Stimulated activated CD4-positive, alpha-beta T cell treated with anti-CD3 and anti-CD28 coated beads, Interleukin-1b, Interleukin-23, amount 100 ng/mL, for 4 hours (primary cell): ENCODE data around the gene PIP4K2A.

Experiments used
- DNase-seq, 2 donors: peaks; one replicate each; pipeline ENCODE4 v3.0.0-alpha.2; 2020; ENCODE audit warnings: low read depth in 2 of 2

PIP4K2A gene

DNA sequence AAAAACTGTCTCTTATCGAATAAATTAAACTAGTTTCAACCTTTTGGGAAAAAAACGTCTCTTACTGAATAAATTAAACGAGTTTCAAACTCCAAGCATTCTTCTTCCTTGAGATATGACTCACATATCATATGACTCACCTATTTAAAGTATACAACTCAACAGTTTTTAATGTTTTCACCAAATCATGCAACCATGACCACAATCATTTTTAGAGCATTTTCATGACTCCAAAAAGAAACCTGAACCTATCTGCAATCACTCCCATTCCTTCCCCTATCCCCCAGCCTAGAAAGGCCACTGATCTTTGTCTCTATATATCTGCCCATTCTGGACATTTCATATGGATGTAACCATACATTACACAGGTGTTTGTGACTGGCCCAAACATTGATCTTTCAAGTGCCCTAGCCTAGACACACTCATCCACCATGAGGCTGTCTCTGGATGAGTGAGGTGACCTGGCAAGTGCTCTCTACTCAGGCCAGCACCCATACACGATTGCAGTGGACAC is 115.3 kb downstream of the PIP4K2A start:
- DNase-seq = no peak

DNA sequence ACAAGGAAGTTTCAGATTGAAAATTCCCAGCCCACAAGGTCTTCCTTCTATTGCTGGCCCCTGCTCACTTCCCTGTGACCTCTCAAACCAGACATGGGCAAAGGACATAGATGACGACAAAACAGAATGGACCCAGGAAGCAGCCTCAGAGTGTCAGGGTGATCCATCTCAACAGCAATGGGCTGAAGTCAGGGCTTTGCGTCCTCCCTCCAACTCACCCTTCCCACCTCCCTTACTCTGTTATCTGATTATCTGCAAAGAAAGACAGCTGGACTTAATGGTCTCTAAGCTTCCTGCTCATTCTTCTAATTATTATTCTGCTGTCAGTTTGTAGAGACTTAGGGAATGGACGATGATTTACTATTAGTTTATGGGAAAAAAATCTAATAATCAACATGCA is 115.9 kb downstream of the PIP4K2A start:
- DNase-seq = no peak

GRCh38 chr10:22597138-22597537 is 117.2 kb downstream of the PIP4K2A start:
- no peak for DNase-seq

DNA sequence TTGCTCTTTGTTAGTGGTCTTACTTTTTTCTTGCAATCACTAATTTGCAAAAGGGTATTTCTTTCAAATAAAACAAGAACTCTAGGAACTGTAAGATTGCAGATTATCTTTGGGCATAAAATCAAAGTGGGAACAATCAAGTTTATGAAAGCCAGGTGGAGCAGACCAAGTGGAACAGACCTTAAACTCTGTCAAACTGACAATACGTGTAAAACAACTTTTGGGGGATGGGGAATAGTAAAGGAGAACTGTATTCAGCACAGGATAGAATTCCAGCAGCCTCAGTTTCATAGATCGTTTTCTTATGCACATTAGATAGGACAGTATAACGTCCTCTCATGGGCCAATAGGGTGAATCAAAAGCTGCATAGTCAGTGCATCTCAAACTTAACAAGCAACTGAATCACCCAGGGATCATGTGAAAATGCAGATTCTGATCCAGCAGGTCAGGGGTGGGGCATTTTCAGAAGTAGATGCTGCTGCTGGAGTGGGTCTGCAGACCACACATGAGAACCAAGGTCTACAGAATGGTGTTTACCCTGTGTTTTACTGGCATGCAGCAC is 120.7 kb downstream of the PIP4K2A start:
- no peak for DNase-seq

DNA sequence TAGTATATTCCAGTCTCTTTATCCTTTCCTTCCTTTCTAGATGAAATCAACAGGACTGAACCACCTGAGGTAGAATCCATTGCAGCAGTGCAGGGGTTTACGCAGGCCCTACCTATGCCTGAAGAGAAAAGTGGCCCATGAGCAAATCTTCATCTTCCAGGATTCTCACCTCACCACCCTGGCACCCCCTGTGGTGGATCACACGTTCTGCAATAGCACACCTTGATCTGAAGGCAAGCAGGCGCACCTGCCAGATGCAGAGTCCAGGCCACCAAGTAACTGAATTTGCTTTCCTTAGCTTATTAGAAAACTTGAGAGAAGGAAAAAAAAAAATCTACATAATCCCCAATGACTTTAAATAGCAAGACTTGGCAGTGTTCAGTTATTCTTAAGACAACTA is 121.4 kb downstream of the PIP4K2A start:
- no peak for DNase-seq

GRCh38 chr10:22589851-22590514 is 124.4 kb downstream of the PIP4K2A start:
- no peak for DNase-seq

DNA sequence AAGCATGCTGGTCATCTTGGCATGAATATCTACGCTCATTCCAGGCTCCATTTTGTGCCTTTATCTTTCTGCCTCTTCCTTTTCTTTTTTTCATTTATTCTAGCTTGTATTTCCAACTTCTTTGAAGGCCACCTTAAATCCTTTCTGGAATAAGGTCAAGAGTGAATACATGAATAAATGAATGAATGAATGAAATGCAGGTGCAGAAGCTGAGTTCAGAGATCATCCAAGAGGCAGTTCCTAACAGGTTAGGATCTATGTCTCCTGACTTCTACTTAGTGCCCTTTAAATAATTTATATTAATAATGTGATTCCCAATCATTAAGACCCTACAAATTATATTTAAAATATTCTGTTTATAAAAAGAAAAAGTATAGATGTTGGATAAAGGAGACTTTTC is 125.9 kb downstream of the PIP4K2A start:
- DNase-seq = no peak

DNA sequence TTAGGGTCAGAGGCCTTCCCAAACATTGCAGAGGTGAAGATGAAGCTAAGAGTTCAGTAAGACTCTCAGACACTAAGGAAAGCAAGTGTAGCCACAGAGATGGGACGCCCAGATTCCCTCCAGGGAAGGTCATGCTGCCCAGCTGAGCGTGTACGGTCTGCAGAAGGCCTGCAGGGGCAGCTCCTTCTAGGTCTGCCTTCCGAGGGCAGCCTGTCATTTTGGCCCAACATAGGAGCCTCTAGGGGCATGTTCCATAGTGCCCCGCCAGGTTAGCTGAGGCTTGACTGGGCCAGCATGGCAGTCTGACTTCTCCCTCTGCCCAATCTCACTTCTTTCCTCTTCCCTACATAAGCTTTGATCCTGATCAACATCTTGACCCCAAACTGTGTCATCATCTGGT is 130.7 kb downstream of the PIP4K2A start:
- no peak for DNase-seq

- DNase-seq = no peak
Measured at GRCh38 chr10:22581461-22581860, 132.9 kb downstream of the PIP4K2A start.

DNA sequence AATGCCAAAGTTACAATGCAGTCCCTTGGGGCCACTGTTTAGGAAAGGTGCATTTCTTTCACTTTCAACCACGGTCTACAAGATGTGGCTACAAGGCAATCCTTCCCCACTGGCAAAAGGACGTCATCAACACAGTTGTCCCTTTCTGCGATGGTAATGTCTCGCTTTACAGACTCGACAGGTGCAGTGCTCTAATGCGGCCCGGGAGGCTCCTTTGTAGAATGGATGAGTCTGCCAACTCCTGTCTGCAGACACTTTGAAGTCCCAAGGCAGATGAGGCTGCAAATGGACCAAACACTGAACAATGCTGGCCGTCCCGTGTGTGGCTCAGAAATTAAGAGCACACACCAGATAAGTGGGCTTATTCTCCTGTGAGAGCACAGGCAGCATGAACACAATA is 133.7 kb downstream of the PIP4K2A start:
- DNase-seq = no peak

DNA sequence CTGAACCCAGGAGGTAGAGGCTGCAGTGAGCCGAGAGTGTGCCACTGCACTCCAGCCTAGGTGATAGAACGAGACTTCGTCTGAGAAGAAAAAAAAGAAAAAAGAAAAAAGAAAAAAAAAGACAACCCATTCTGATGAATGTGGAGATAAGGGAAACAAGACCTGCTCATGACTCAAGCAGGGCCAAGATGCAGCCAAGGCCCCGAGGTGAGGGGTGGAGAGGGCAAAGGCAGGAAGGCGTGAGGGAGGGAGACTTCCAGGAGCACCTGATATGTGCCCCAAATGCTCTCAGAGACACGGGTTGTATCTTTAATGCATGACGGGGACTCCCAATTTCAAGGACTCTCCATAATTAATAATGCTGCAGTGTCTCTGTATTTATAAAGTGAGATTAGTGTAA is 134.6 kb downstream of the PIP4K2A start:
- DNase-seq = no peak

DNA sequence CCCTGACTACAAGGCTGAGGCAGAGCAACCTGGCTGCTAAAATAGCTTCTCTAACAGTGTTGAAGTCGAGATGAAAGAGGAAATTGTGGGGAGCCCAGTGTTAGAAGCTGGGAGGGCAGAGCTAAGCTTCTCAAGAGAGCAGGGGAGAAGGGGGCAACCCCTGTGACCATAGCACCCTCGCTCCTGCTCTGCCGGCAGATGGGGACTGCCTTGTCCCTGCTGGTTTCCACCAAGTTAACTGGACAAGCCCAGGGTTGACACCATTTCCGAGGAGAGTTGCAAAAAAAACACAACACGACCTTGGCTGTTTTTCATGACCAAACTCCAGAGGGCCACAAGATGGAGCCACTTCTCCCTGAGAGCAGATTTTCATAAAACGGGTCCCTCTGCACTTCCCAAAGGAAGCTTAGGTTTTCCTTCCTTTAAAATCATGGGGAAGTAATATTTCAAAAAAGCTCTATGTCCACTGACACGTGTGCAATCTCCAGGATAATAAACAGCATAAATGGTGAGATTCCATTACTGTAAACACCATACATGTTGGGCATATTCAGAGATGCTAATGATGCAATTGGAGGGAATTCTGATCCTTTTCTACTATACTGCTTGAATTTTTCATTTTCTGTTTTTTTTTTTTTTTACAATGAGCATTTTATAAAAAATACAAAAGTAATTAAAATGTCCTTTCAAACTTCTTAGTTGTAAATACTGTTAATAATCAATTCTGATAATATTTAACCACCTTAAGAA is 140.4 kb downstream of the PIP4K2A start:
- no peak for DNase-seq

DNA sequence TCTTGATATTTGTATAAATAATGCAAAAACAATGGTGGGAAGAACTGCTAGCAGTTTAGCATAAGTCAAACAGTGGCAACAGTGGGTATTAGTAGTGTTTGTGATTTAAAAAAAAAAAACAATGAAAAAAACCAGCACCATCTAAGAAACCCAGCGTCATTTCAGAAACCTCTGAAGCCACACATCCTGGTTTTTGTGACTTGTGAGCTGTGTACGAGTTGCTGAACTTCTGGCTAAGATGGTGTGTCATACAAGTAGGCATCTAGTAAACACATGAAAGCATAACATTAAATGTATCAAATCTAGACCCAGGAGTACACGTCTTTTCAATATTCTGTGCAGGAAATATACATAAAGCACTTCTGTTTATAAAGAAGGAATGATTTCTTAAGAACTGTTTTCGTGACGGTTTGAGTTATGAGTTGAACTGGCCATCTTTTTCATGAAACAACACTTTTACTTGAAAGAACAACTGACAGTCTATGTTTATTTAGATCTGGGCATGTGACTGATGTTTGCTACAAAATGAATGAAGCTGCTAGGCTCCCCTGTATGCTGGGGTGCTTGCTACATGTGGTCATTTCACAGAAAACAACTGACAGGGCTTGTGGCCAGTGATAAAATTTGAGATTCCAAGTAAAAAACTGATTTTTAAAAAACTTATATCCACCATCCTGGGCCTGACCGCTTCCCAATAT is 143.5 kb downstream of the PIP4K2A start:
- DNase-seq = no peak

DNA sequence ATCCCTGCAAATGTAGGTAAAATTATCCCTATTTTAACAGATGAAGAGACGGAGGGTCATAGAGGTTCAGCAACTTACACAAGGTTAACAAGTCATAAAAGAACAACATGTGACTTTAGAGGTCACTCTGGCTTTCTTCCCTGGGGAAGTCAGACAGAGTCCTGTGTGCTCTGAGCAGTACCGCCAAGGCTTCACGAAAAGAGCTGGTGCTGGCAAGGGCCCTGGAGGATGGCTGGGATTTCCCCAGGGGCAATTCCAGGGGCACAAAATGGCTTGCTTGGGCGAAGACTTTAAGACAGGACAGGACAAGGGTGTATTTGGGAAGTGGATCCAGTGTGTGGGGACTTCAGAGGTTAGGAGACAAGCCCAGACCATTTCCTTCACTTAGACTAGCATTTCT is 144.1 kb downstream of the PIP4K2A start:
- DNase-seq = no peak

DNA sequence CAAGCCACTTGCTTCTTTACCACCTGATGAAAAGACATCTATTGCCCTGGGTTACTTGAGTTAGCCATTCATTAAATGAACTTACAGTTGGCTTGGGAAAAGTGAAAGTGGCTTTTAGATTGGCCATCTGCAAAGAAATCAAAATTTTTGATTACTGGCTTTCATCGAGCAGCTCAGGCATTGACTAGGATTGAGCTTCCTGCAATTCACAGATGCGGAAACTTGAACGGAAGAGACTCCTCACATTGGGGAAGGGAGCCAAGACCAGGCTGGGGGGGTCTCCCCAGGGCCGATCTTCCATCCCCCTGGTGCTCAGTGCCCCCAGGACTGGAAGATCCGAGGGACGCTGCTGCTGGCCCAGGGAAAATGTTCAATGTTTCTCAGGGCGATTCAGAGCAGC is 145.4 kb downstream of the PIP4K2A start:
- no peak for DNase-seq

DNA sequence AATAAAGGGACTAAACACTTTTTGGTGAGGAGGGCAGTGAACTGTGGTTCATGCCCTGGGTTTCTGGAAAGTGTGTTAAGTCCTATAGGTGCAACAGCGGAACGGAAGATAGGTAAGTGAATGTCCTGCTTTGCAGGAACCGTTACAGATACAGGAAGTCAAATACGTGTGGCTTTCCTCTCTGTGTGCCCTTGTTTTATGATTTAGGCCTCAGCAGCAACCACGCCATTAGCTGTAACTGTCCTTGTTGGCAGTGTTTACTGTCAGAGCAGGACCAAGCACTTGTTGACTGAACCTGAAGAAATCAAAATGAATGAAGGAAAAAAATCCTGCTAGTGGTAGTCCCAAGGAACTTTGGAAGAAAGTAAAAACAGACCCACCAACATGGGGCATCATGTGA is 150.3 kb downstream of the PIP4K2A start:
- no peak for DNase-seq

DNA sequence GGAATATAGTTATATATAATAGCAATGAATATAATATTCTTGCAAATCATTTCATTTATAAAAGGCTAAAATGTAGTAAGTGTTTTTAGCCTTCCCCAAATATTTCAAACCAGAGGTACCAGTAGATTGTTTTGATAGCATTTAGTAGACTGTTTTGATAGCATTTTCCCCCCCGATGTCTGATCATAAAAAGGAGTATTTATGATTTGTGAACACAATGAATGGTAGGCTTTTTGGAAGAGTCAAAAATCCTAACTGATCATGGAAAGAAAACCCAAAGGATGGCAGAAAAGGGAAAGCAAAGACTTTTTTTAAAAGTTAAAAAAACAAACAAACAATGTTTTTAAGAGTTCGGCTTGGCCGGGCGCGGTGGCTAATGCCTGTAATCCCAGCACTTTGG is 152.5 kb downstream of the PIP4K2A start:
- no peak for DNase-seq

DNA sequence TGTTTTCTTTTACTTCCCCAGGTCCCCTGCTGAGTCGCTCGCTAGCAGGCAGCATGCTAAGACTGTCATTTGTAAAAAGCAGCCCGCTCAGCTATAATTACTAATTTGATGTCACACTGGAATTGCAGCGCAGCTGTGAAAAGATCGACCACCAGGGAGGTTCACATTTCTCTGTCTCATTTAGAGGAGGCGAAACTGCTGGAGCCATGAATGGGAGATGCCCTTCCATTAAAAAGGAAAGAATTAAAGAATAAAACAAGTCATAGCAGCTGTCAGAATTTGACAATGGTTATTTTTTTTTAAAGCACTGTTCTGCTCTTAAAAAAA is 153.5 kb downstream of the PIP4K2A start:
- DNase-seq = no peak

- no peak for DNase-seq
Measured at GRCh38 chr10:22560096-22560912, 154.1 kb downstream of the PIP4K2A start.

GRCh38 chr10:22557321-22557720 is 157.1 kb downstream of the PIP4K2A start:
- no peak for DNase-seq

DNA sequence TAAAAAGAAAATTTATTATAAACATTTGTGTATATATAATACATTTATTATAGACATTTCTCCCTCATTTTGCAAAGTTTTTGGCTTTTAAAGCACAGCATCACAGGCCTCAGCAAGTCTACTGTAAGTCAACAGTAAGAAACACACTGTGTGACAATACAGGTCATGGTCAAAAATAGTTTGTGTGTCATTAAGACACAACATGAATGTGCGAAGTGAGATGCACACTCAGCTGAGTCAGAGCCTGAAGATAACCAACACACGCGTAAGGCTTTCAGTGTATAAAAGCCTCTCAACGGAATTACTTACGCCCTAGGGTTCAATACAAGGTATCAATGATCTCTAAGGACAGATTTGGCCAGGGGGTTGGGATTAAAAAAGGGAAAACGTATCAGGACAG is 157.6 kb downstream of the PIP4K2A start:
- no peak for DNase-seq
